MCF 10A (cell line): Measurements from ENCODE around the gene RIC8A. TPM values are rescaled to one million over a fixed set of nuclear protein-coding genes. Genes with fewer than 3 reads are reported as not detected.

Experiments used
- BruUV-seq: library from RNA; stranded (reverse); fragments of 400-500 nt; replicated peaks from 2 replicates; lab custom pipeline; 2021; lab: Mats Ljungman, UMichigan
- CTCF ChIA-PET: fragments of 300-600 bp; sonication (Branson Sonifier 250); formaldehyde crosslinking; extraction: SDS; loops from one replicate; lab custom pipeline; 2021; ENCODE audit warnings: antibody characterized with exemption, inconsistent platforms; lab: Yijun Ruan, JAX
- POLR2A ChIA-PET: fragments of 300-600, 350-650 bp; sonication (Branson Sonifier 250); formaldehyde crosslinking; extraction: SDS; loops from one replicate; lab custom pipeline; 2020; ENCODE audit warnings: antibody characterized with exemption, inconsistent platforms; lab: Yijun Ruan, JAX
- DNase-seq: peaks from one replicate; pipeline ENCODE4 v3.0.0-alpha.2; 2018; ENCODE audit not compliant: unreplicated experiment
- H3K27ac Mint-ChIP-seq: one replicate; pipeline ENCODE4 v1.8.0; 2022; ENCODE audit warnings: mild to moderate bottlenecking, low read depth, mixed read lengths; ENCODE audit not compliant: unreplicated experiment
- H3K27me3 Mint-ChIP-seq: one replicate; pipeline ENCODE4 v1.8.0; 2022; ENCODE audit warnings: mixed read lengths; ENCODE audit not compliant: insufficient read depth, unreplicated experiment
- H3K36me3 Mint-ChIP-seq: one replicate; pipeline ENCODE4 v1.8.0; 2022; ENCODE audit warnings: mild to moderate bottlenecking, moderate library complexity, mixed read lengths; ENCODE audit not compliant: insufficient read depth, unreplicated experiment
- H3K4me1 Mint-ChIP-seq: one replicate; pipeline ENCODE4 v1.8.0; 2022; ENCODE audit warnings: mixed read lengths; ENCODE audit not compliant: insufficient read depth, unreplicated experiment
- H3K4me3 Mint-ChIP-seq: one replicate; pipeline ENCODE4 v1.8.0; 2022; ENCODE audit warnings: mild to moderate bottlenecking, moderate library complexity, mixed read lengths; ENCODE audit not compliant: unreplicated experiment
- H3K9me3 Mint-ChIP-seq: one replicate; pipeline ENCODE4 v1.8.0; 2022; ENCODE audit warnings: mixed read lengths; ENCODE audit not compliant: unreplicated experiment
- intact Hi-C: fragments of 100-400 bp; cut with micrococcal nuclease; formaldehyde crosslinking; loops from 2 replicates; pipeline ENCODE4 v1.14.1; 2022
- total RNA-seq: library from RNA; stranded (reverse); gene quantifications from 2 replicates; pipeline ENCODE4 v1.2.3, GENCODE V29; 2022
- TF ChIP-seq, protein P1 (sequence below): fragments of 200-600 bp; IDR thresholded peaks from one replicate; pipeline ENCODE4 v1.8.0; 2022; ENCODE audit warnings: antibody characterized with exemption, mild to moderate bottlenecking; ENCODE audit not compliant: unreplicated experiment

RIC8A gene
- total RNA-seq, 1 experiment from 2014 or later: 93.3 TPM

DNA sequence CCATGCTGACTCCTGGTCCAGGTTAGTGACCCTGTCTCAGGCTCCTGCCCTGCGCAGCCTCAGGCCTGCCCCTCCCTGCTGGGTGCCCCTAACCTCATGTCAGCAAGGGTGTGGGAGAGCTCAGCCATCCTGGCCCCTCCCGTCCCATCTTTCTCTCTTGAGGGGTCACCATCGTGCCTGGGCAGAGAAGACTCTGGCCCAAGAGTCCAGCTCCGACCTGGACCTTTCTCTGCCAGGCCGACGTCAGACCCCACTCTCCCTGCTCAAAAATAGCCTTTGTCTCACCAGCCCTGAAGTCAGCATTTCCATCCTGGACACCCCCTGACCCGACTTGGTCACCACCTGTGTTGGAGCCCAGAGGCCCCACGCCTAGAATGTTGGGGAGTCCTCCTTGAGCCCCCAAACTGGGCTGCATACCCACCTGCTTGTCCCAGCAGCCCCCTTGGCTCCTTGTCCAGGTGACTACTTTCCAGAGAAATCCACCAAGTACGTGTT, 9.7 kb upstream of the RIC8A start:
- ChIA-PET POLR2A (interaction anchor here (1.0 to 1.3 kb wide), 2 partner anchors 9 to 161 kb away, joined by 4 to 5 read pairs; partner anchors contain the start of genes BET1L and RIC8A), CTCF (interaction anchor here (0.6 kb wide), 1 partner anchor 192 kb away, joined by 3 read pairs; no protein-coding TSS in a partner anchor)
- H3K4me3 Mint-ChIP-seq: no peak overlapping the region
- H3K27me3 Mint-ChIP-seq: no peaks in the 10 kb centered on the region
- TF ChIP-seq, protein P1, sequence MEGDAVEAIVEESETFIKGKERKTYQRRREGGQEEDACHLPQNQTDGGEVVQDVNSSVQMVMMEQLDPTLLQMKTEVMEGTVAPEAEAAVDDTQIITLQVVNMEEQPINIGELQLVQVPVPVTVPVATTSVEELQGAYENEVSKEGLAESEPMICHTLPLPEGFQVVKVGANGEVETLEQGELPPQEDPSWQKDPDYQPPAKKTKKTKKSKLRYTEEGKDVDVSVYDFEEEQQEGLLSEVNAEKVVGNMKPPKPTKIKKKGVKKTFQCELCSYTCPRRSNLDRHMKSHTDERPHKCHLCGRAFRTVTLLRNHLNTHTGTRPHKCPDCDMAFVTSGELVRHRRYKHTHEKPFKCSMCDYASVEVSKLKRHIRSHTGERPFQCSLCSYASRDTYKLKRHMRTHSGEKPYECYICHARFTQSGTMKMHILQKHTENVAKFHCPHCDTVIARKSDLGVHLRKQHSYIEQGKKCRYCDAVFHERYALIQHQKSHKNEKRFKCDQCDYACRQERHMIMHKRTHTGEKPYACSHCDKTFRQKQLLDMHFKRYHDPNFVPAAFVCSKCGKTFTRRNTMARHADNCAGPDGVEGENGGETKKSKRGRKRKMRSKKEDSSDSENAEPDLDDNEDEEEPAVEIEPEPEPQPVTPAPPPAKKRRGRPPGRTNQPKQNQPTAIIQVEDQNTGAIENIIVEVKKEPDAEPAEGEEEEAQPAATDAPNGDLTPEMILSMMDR: no peak
- H3K36me3 Mint-ChIP-seq: no peaks in the 10 kb centered on the region
- H3K27ac Mint-ChIP-seq: peak overlapping the region; percentile 31
- no peaks in the 10 kb centered on the region for H3K9me3 Mint-ChIP-seq
- intact Hi-C loops: no loop called here
- no peaks in the 10 kb centered on the region for H3K4me1 Mint-ChIP-seq
- no peak for DNase-seq
- BruUV-seq: no TSS peak

DNA sequence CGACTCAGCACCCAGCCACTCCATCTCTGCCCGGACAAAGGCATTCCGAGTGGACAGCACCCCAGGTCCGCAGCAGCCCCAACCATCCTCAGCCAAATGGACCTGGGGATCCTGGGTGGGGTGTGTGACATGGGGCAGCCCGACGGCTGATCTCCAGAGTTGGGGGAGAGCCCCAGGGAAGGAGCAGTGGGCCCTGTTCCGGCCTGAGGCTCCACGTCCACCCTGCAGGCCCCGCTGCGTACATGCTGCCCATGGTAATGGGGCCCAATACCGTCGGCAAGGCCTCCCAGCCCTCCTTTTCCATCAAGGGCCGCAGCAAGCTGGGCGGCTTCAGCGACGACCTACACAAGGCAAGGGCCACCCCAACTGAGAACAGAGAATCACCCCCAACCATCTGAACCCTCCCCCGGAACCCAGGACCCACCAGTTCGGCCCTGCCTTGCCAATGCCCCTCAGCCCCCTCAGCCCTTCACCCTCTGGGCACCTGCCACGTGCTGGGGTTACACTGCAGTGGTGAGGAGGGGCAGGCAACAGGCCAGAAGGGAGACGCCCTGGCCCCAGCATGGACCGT, 9.2 kb upstream of the RIC8A start:
- intact Hi-C loops: no loop called here
- no peaks in the 10 kb centered on the region for H3K36me3 Mint-ChIP-seq
- peak overlapping the region; percentile 31 for H3K27ac Mint-ChIP-seq
- DNase-seq: no peak
- ChIA-PET CTCF (interaction anchor here (0.7 kb wide), 1 partner anchor 250 kb away, joined by 3 read pairs; no protein-coding TSS in a partner anchor), POLR2A (interaction anchor here (1.0 kb wide), 1 partner anchor 161 kb away, joined by 4 read pairs; no protein-coding TSS in a partner anchor)
- H3K9me3 Mint-ChIP-seq: no peaks in the 10 kb centered on the region
- H3K4me1 Mint-ChIP-seq: peaks cover 3% of the 10 kb centered on the region
- no peaks in the 10 kb centered on the region for H3K27me3 Mint-ChIP-seq
- TF ChIP-seq, protein P1: no peak
- no peak overlapping the region for H3K4me3 Mint-ChIP-seq
- no TSS peak for BruUV-seq

DNA sequence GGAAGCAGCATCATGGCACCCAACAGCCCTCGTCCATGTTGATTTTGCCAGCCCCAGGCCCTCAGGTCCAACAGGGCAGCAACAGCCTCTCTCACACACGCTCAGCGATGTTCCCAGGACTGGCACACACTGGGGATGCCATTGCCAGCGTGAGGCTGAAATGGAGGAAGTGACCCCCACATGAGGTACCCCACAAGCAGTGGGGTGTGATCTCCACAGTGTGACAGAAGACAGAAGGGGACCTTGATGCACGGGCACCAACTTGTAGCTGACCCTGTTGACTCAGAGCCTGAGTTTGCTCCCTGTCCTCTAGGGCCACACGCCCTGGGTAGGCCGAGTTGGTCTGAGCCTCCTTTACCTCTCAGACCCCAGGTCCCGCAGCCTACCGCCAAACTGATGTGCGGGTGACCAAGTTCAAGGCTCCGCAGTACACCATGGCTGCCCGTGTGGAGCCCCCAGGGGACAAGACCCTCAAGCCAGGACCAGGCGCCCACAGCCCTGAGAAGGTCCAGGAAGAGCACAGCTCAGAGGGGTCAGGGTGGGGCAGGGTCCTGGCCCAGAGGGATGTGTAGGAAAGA, 8.4 kb upstream of the RIC8A start:
- POLR2A ChIA-PET: no interaction called here
- Mint-ChIP-seq H3K36me3 (no peaks in the 10 kb centered on the region), H3K4me3 (no peak overlapping the region), H3K9me3 (no peaks in the 10 kb centered on the region), H3K4me1 (peaks cover 10% of the 10 kb centered on the region), H3K27ac (no peak overlapping the region), H3K27me3 (no peaks in the 10 kb centered on the region)
- no peak for DNase-seq
- no TSS peak for BruUV-seq
- intact Hi-C loops: no loop called here
- TF ChIP-seq, protein P1: no peak
- CTCF ChIA-PET: interaction anchor here (0.7 to 0.9 kb wide), 2 partner anchors 250 to 462 kb away, joined by 3 to 4 read pairs; no protein-coding TSS in a partner anchor

DNA sequence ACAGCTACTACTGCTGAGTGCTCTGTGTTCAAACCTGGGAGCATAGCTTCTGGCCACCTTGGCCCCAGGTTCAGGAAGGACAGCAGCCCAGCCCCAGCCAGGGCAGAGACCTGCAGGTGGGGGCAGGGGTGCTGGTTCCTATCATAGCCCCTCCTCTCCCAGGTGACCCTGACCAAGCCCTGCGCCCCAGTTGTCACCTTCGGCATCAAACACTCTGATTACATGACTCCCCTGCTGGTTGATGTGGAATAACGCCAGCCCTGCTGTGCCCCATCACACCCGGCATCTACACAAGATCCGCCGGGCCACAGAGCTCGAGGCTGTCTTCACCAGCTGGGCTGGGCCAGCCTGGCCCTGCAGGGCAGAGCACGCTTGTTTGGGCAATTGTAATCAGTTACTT, 7.7 kb upstream of the RIC8A start:
- intact Hi-C loops: no loop called here
- Mint-ChIP-seq H3K27me3 (no peaks in the 10 kb centered on the region), H3K9me3 (no peaks in the 10 kb centered on the region), H3K36me3 (no peaks in the 10 kb centered on the region), H3K27ac (no peak overlapping the region), H3K4me1 (peaks cover 10% of the 10 kb centered on the region), H3K4me3 (no peak overlapping the region)
- CTCF ChIA-PET: interaction anchor here (0.9 kb wide), 1 partner anchor 461 kb away, joined by 4 read pairs; no protein-coding TSS in a partner anchor
- BruUV-seq: no TSS peak
- POLR2A ChIA-PET: interaction anchor here (0.7 kb wide), 1 partner anchor 9 kb away, joined by 4 read pairs; no protein-coding TSS in a partner anchor
- TF ChIP-seq, protein P1: no peak
- no peak for DNase-seq
